SJSA1 (cell line): ENCODE data around the gene FUZ. TPM values are rescaled to one million over a fixed set of nuclear protein-coding genes. Genes with fewer than 3 reads are reported as not detected.
A peak's percentile ranks its signal among the peaks of the same experiment; 100 is the strongest.

ENCODE experiments used
- DNase-seq, 2 experiments: peaks; one replicate each; pipeline ENCODE4 v3.0.0-alpha.2; 2015 to 2020; ENCODE audit warnings: low spot score in 2 of 2, low read depth in 1 of 2
- H3K27ac ChIP-seq: fragments of 250-450 bp; sonication (Bioruptor Pico); 2 replicates; pipeline ENCODE4 v1.5.1; 2020; ENCODE audit warnings: mild to moderate bottlenecking, moderate library complexity
- H3K27me3 ChIP-seq: fragments of 250-450 bp; sonication (Bioruptor Pico); replicated peaks from 2 replicates; pipeline ENCODE4 v1.5.1; 2020; ENCODE audit warnings: mild to moderate bottlenecking, moderate library complexity
- H3K36me3 ChIP-seq: fragments of 250-450 bp; sonication (Bioruptor Pico); 2 replicates; pipeline ENCODE4 v1.5.1; 2020; ENCODE audit warnings: mild to moderate bottlenecking
- H3K4me1 ChIP-seq: fragments of 250-450 bp; sonication (Bioruptor Pico); replicated peaks from 2 replicates; pipeline ENCODE4 v1.6.1; 2021; ENCODE audit warnings: mild to moderate bottlenecking
- H3K4me3 ChIP-seq: fragments of 250-450 bp; sonication (Bioruptor Pico); 2 replicates; pipeline ENCODE4 v1.5.1; 2020; ENCODE audit warnings: mild to moderate bottlenecking
- H3K9me3 ChIP-seq: fragments of 250-450 bp; sonication (Bioruptor Pico); replicated peaks from 2 replicates; pipeline ENCODE4 v1.5.1; 2020; ENCODE audit warnings: mild to moderate bottlenecking
- total RNA-seq: library from RNA; depleted of rRNA; stranded (reverse); fragments of >200 nt; shearing (Covaris generic); gene quantifications from 2 replicates; pipeline ENCODE4 v1.2.3, GENCODE V29; 2014

The FUZ gene
- total RNA-seq, 1 experiment from 2014 or later = 10.0 TPM

DNA sequence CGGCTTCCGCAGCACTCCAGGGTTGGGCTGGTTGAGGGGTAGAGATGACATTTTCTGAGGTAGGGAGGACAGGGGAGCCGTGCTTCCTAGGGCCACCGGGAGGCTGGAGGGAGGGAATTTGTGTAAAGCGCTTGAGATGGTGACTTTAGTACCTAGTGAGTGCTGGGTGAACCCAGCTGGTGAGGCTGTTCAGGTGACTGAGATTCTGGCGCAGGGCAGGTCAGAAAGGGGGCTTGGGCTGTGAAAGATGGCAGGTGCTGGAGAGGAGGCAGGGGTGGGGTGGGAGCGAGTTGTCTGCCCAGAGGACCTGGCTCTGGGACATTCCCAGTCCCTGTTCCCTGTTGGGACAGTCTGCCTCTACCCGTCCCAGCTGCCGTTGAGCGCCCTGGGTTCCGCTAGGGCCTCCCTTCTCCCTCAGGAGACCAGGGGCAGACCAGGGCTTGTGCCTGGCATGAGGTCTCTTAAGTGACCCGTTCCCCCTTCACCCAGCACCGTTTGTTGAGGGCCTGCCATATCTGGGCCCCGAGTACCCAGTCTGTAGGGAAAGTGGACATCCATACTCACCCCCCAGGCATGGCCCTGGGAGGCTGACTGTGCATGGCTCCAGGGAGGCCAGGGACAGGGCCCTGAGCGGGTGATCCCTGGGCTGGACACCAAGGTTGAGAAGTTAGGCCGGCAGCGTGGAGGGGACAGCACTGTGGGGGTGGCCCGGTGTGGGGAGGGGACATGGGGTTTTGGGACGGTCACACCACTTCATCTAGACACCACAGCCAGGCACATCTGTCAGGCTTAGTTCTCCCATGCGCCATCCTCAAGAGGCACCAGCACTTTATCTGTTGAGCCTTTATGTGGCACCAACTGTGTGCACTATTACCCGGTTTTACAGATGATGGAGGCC, 42.8 kb upstream of the FUZ start:
- no peak for DNase-seq
- no peak overlapping the region for H3K27ac ChIP-seq
- no peaks in the 10 kb centered on the region for H3K9me3 ChIP-seq
- peaks cover 71% of the 10 kb centered on the region for H3K36me3 ChIP-seq
- H3K4me1 ChIP-seq = peaks cover 45% of the 10 kb centered on the region
- no peak overlapping the region for H3K4me3 ChIP-seq
- no peaks in the 10 kb centered on the region for H3K27me3 ChIP-seq

DNA sequence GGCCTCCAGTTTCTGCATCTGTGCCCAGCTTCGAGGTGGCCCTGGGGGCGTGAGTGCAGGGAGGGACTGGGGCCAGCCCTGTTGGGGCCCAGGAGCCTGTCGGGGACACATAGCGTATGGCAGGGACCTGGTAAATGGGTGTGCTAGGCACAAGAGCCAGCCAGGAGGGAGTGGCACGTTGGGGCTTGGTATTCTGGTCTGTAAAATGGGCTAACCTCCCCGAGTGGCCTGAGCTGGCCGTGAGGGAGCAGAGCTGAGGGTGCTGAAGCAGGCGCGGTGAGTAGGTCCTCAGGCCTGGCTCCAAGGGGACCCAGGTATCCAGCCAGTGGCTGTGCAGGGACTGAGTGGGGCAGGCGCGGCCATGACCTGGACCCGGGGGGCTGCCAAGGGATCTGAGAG, 42.2 kb upstream of the FUZ start:
- Histone ChIP-seq H3K36me3 (peaks cover 68% of the 10 kb centered on the region), H3K27ac (no peak overlapping the region), H3K4me1 (peaks cover 48% of the 10 kb centered on the region), H3K4me3 (no peak overlapping the region), H3K27me3 (no peaks in the 10 kb centered on the region), H3K9me3 (no peaks in the 10 kb centered on the region)
- DNase-seq = no peak

DNA sequence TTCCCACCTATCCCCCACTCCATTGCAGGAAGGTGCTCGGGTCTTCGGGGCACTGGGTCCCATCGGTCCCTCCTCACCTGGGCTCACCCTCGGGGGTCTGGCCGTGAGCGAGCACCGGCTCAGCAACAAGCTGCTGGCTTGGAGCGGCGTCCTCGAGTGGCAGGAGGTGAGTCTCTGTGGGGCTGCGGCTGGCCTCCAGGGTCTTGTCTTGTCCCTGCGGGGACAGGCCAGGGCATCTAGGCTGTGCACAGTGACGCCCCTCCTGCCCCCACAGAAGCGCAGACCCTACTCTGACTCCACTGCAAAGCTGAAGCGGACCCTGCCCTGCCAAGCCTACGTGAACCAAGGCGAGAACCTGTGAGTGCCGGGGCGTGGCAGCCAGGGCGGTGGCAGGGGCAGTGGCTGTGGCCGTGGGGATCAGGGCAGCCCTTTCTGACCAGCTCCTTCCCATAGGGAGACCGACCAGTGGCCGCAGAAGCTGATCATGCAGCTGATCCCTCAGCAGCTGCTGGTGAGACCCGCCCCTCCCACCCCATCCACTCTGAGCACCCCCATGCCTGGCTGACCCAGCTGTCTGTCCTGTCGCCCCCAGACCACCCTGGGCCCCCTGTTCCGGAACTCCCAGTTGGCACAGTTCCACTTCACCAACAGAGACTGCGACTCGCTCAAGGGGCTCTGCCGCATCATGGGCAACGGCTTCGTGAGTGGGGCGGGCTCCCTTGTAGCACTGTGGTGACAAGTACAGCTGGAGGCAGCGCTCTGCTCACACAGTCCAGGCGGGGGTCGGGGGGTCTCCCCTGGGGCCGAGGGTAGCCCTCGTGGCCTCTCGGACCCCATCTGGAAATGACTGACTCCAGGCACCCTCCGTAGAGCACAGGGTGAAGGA, 41.5 kb upstream of the FUZ start:
- Histone ChIP-seq H3K4me3 (no peak overlapping the region), H3K4me1 (peaks cover 46% of the 10 kb centered on the region), H3K36me3 (peaks cover 61% of the 10 kb centered on the region)

DNA sequence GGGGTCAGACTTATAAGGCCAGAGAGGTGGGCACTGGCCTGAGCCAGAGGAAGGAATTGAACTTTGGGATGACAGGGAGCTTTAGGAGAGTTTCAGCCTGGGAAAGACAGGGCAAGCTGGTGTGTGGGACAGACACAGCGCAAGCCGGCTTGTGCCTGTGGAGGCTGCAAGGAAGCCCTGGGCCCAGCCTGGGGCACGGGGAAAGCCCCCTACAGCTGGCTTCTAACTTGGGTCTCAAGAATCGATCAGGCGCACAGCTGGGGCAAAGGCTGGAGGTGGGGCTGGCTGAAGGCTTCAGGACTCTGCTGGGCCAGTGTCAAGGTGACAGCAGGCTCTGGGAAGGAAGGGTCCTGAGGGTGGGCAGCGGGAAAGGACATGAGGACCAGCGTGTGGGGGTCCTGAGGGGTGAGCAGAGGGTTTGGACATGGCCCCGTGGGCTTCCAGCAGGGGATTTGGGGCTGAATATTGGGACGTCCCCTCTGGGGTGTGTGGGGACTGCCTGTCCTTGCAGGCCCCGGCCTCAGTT, 40.8 kb upstream of the FUZ start:
- Histone ChIP-seq H3K4me1 (peaks cover 42% of the 10 kb centered on the region), H3K27ac (no peak overlapping the region), H3K36me3 (peaks cover 56% of the 10 kb centered on the region)

More for the DNA sequence above, 41.5 kb upstream of the FUZ start:
- no peak overlapping the region for H3K27ac ChIP-seq
- H3K9me3 ChIP-seq = no peaks in the 10 kb centered on the region
- no peaks in the 10 kb centered on the region for H3K27me3 ChIP-seq
- DNase-seq = no peak

DNA sequence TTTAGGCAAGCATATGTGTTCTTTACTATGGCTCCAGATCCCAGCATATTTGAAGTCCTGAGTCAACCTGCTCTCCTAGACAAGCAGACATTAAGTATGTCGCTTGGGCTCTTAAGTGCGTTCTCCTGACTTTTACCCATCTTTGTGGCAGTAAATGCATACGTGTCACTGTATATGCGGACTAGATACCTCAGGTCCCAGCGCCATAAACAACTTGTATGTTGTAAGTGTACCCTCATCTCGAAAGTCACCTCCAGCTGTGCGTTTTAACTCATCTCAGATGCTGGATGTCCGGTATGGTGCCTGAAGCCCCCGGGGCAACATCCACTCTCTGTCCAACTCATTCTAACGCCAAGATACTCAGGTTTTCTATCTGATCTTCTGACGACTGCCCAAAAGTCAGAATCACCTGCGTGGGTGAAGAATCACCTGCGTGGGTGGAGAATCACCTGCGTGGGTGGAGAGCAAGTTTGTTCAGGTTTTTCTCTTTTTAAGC, 39.6 kb upstream of the FUZ start:
- H3K27ac ChIP-seq = no peak overlapping the region
- peaks cover 44% of the 10 kb centered on the region for H3K36me3 ChIP-seq
- H3K27me3 ChIP-seq = no peaks in the 10 kb centered on the region
- H3K9me3 ChIP-seq = no peaks in the 10 kb centered on the region
- no peak for DNase-seq
- peak overlapping the region; percentile 84; the same call in 1 of the 2 replicates for H3K4me3 ChIP-seq
- H3K4me1 ChIP-seq = peaks cover 42% of the 10 kb centered on the region

More for the DNA sequence above, 40.8 kb upstream of the FUZ start:
- H3K4me3 ChIP-seq = no peak overlapping the region
- H3K27me3 ChIP-seq = no peaks in the 10 kb centered on the region
- DNase-seq = no peak
- no peaks in the 10 kb centered on the region for H3K9me3 ChIP-seq

DNA sequence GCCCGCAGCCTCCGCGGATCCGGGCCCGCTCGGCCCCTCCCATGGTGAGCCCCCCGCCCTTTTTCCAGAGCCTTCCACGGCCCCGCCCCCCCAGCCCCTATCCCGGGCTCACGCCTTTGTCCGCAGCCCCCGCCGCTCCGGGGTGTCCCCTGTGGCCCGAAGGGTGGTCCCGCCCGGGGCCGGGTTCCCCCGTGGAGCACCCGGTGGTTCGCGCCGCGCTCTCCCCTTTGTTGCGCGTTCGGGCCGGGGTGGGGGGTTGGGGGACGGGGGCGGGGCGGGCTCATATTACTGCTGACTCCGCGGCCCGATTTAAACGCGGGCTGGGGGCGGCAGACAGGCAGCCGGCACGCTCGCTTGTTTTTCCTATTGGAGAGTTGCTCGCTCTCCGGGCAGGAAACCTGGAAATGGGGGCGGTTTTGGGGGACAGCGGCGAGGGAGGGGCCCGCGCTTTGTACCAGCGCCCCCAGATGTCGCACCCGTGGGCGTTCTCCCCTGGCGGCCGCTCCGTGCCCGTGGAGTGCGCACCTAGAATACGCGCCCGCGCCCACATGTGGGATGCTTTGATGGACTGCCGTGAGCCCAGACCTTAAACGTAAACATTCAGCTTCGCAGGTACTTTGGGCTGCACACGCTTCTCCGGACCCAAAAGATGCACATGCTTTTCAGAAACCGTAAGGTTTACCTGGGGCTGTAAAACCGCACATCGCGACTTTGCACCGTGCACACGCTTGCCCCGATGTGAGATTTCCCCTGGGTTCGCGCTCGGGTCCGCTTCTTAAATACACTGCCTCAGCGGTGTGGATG, 38.6 kb upstream of the FUZ start:
- H3K27ac ChIP-seq = no peak overlapping the region; the same call in 1 of the 2 replicates

DNA sequence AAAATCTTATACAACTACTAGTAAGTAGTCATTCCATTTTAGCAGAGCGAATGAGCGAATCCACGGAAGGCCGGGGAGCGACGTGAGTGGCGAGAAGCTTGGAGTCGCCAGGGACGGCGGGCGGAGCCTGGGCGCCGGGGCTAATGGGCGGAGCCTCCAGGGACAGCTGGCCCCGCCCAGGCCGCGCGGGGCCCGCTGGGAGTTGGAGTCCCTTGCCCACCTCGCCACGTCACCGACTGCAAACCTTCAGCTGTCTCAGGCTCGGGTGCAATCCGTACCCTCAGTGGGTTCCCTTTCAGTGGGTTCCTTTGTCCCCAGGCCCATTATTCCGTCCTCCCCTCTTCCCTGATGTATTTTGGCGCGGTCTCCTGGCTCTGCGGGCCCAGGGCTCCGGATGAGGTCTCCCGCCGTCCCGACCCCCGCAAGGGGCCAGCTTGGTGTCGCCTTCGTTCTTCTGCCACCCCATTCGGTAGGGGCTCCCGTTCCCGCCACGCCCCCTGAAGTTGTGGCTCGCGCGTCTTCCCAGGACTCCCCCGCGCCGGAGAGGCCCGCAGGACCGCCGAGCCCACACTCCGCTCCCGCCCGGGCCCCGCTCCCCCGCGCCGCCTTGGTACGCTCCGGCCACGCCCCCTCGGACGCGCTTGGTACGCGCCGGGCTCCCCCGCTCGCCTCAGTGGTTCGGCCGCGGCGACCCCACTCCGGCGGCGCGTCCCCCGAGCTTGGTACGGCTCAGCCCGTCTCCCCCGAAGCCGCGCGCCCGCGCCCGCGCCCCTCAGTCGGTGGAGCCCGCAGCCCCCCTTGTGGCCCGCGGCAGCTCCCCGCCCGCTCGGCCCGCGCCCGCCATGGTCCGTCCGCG, 37.6 kb upstream of the FUZ start, which contains the start of gene PTOV1:
PTOV1 (plus strand) TSS at position 673 of the 856 bp plus-strand sequence.
- Histone ChIP-seq H3K27me3 (no peaks in the 10 kb centered on the region), H3K4me1 (peaks cover 42% of the 10 kb centered on the region), H3K4me3 (peak within 1 kb of the TSS; percentile 84), H3K27ac (peak within 1 kb of the TSS; percentile 93), H3K36me3 (peaks cover 25% of the 10 kb centered on the region), H3K9me3 (no peaks in the 10 kb centered on the region)
- DNase-seq = peak; percentile 91 to 93

More for the DNA sequence above, 38.6 kb upstream of the FUZ start:
- Histone ChIP-seq H3K9me3 (no peaks in the 10 kb centered on the region), H3K4me1 (peaks cover 42% of the 10 kb centered on the region), H3K4me3 (peak overlapping the region; percentile 84), H3K27me3 (no peaks in the 10 kb centered on the region), H3K36me3 (peaks cover 33% of the 10 kb centered on the region)
- DNase-seq = no peak

DNA sequence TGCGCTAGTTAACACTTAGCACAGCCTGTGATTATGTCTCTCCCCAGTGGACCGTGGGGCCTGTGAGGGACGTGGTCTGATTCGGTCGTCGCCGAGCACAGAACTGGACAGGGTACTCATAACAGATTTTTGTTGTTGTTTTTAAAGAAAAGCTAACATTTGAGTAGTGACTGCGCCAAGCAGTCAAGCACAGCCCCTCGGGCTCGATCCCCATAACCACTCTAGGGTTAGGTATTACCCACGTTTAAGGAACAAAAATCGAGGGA, 37.1 kb upstream of the FUZ start:
- Histone ChIP-seq H3K4me1 (peaks cover 42% of the 10 kb centered on the region), H3K27ac (peak overlapping the region; percentile 93), H3K36me3 (peaks cover 20% of the 10 kb centered on the region), H3K27me3 (no peaks in the 10 kb centered on the region), H3K4me3 (peak overlapping the region; percentile 84), H3K9me3 (no peaks in the 10 kb centered on the region)
- DNase-seq = no peak

DNA sequence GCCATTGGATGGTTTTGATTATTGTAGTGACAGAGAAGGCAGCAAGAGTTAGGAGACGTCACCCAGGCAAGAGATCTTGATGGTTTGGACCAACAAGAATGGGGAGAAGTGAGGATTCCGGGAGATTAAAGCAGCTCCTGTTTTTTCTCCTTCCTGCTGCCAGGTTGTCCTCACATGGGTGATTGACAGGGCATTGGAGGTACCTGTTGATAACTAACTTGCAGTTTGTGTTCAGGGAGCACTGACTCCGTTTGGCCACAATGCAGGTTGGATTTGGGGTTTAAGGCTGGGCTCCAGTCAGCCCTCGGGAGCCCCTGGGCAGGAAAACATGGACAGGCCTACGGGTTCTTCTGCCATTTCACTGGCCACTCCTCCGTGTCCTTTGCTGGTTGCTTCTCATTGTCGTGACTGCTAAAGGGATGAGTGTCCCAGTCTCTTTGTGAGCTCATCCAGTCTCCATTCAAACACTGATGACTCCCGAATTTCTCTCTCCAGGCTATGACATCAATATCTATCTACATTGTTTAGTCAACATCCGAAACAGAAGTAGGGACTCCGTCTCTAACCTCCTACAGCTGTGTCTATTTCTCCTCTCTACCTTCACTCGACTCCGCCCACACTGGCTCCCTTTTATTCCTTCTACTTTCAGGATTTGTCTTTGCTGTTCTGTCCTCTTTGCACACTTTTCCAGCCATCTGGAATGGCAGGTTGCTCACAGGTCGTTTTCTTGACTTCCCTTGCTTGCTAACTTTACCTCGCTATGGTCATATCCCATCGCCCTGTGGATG, 36.5 kb upstream of the FUZ start:
- Histone ChIP-seq H3K27me3 (no peaks in the 10 kb centered on the region), H3K27ac (no peak overlapping the region), H3K4me1 (peaks cover 42% of the 10 kb centered on the region), H3K9me3 (no peaks in the 10 kb centered on the region), H3K36me3 (peaks cover 15% of the 10 kb centered on the region), H3K4me3 (no peak overlapping the region)
- no peak for DNase-seq

DNA sequence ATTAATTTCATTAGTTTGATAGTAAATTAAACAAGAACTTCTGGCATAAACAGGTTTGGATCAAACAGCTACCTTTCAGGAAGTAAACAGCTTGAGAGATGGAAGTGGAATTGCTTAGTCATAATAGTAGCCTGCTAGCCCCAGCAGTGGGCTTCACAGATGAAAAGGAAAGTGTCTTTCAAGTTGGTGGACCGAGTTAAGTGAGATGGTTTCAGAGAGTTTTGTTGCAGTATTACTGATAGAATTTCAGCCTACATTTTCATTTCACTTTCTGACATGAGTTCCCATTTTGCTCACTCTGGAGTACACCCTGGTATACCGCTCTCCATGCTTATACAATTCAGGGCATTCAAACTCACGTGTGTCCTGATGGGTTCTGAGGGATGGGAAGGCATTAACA, 35.8 kb upstream of the FUZ start:
- DNase-seq = no peak
- Histone ChIP-seq H3K4me3 (no peak overlapping the region), H3K9me3 (no peaks in the 10 kb centered on the region), H3K4me1 (peaks cover 42% of the 10 kb centered on the region), H3K27me3 (no peaks in the 10 kb centered on the region), H3K27ac (peak overlapping the region; percentile 19; the same call in 1 of the 2 replicates), H3K36me3 (peaks cover 8% of the 10 kb centered on the region)

DNA sequence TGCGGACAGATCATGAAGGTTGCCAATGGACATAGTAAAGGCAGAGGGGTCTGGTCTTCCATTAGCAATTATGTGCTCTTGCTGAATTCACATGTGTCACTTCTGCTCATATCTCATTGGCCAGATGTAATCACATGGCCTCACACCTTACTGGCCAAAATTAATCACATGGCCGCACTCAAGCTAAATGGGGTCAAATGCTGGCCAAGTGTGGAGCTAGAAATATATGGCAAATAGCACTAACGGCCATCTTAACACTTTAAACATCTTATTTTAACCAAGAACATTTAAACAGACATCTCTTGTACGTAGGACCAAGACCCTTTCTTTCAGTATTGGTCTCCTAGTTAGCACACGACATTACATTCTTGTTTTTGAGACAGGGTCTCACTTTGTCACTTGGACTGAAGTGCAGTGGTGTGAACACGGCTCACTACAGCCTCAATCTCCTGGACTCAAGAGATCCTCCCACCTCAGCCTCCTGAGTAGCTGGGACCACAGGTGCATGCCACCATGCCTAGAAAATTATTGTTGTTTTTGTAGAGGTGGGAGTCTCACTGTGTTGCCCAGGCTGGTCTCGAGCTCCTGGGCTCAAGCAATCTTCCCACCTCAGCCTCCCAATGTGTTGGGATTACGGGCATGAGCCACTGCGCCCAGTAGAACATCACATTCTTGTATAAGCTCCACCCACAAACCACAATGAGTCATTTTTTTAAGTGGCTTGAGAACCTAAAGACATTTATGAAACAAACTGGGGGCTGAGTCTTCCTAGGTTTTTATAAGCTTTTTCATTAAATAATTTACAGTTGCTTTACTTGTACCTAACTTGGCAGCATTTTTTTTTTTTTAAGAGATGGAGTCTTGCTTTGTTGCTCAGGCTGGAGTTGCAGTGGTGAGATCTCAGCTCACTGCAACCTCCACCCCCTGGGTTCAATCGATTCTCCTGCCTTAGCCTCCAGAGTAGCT, 34.9 kb upstream of the FUZ start:
- H3K4me3 ChIP-seq = no peak overlapping the region
- H3K27me3 ChIP-seq = no peaks in the 10 kb centered on the region
- peak; percentile 76 to 81 for DNase-seq
- H3K4me1 ChIP-seq = peaks cover 35% of the 10 kb centered on the region
- no peaks in the 10 kb centered on the region for H3K9me3 ChIP-seq
- H3K36me3 ChIP-seq = peaks cover 5% of the 10 kb centered on the region; the same call in 1 of the 2 replicates
- peak overlapping the region; percentile 19 for H3K27ac ChIP-seq
